CD4-positive, CD25-positive, alpha-beta regulatory T cell (primary cell): ENCODE measurements around the gene ZNF334. TPM values are rescaled to one million over a fixed set of nuclear protein-coding genes. Genes with fewer than 3 reads are reported as not detected.
A peak's percentile ranks its signal among the peaks of the same experiment; 100 is the strongest.

ENCODE experiments used
- ATAC-seq, 2 donors: fragments of 150-1000 bp; cut with Tn5 transposase; one replicate each; pipeline ENCODE4 v1.10.0; 2021; ENCODE audit warnings: low read depth in 2 of 2, moderate number of reproducible peaks in 2 of 2, moderate library complexity in 1 of 2
- DNase-seq, 3 donors: peaks; one replicate each; pipeline versions ENCODE4 v3.0.0 to v3.0.0-alpha.2; 2012 to 2022; ENCODE audit warnings: mixed read lengths in 1 of 3
- H3K27ac ChIP-seq: one replicate; pipeline ENCODE4 v1.7.0; 2013; ENCODE audit warnings: mild to moderate bottlenecking, low read length; ENCODE audit not compliant: insufficient read depth, poor library complexity, severe bottlenecking
- H3K27me3 ChIP-seq: one replicate; pipeline ENCODE4 v1.7.0; 2013; ENCODE audit warnings: low read length; ENCODE audit not compliant: control insufficient read depth, insufficient read depth
- H3K36me3 ChIP-seq: one replicate; pipeline ENCODE4 v1.7.0; 2013; ENCODE audit warnings: mild to moderate bottlenecking, low read length, moderate library complexity; ENCODE audit not compliant: control insufficient read depth, insufficient read depth
- H3K4me1 ChIP-seq: 2 replicates; pipeline ENCODE4 v1.7.0; 2013; ENCODE audit warnings: mild to moderate bottlenecking, low read length; ENCODE audit not compliant: insufficient read depth, control insufficient read depth, poor library complexity, severe bottlenecking
- H3K4me3 ChIP-seq: one replicate; pipeline ENCODE4 v1.7.0; 2013; ENCODE audit warnings: low read depth, mild to moderate bottlenecking, low read length, moderate library complexity
- H3K9me3 ChIP-seq, 2 experiments: 1 replicate in 1 of 2; 2 replicates in 1 of 2; pipeline ENCODE4 v1.7.0; 2013; ENCODE audit warnings: low read length in 2 of 2, mild to moderate bottlenecking in 1 of 2, moderate library complexity in 1 of 2; ENCODE audit not compliant: control insufficient read depth in 2 of 2
- H3K27ac Mint-ChIP-seq, 3 donors: one replicate each; pipeline ENCODE4 v1.8.0; 2020 to 2022; ENCODE audit warnings: mild to moderate bottlenecking in 3 of 3, mixed read lengths in 3 of 3, moderate library complexity in 2 of 3
- H3K27me3 Mint-ChIP-seq: one replicate; pipeline ENCODE4 v1.8.0; 2022; ENCODE audit warnings: mild to moderate bottlenecking, mixed read lengths
- H3K36me3 Mint-ChIP-seq: one replicate; pipeline ENCODE4 v1.8.0; 2020; ENCODE audit warnings: mixed read lengths
- H3K4me1 Mint-ChIP-seq, 4 donors: one replicate each; pipeline ENCODE4 v1.8.0; 2020 to 2022; ENCODE audit warnings: mixed read lengths in 4 of 4, mild to moderate bottlenecking in 1 of 4
- H3K4me3 Mint-ChIP-seq, 4 donors: one replicate each; pipeline ENCODE4 v1.8.0; 2020 to 2022; ENCODE audit warnings: mild to moderate bottlenecking in 4 of 4, mixed read lengths in 4 of 4, moderate library complexity in 3 of 4
- H3K9me3 Mint-ChIP-seq, 7 donors: one replicate each; pipeline ENCODE4 v1.8.0; 2020 to 2022; ENCODE audit warnings: mixed read lengths in 7 of 7, mild to moderate bottlenecking in 3 of 7, moderate library complexity in 2 of 7
- polyA plus RNA-seq, 4 donors: library from polyadenylated mRNA; unstranded; fragments of 300-500 nt; fragmentation: Illumina TruSeq; gene quantifications; one replicate each; pipeline ENCODE4 v1.2.3, GENCODE V29; 2021
- total RNA-seq: library from RNA; stranded (reverse); gene quantifications from one replicate; pipeline ENCODE4 v1.2.3, GENCODE V29; 2022

ZNF334 gene
- total and polyA plus RNA-seq, 5 donors from 2014 or later, result 0.14 to 0.25 (median 0.21) TPM; not detected in 1

- no peak overlapping the region for H3K4me3 ChIP-seq
- H3K4me1 Mint-ChIP-seq, result peaks cover 0 to 4% (median 0%) of the 10 kb centered on the region in 4 donors
- H3K27ac Mint-ChIP-seq, result no peak overlapping the region
- H3K9me3 Mint-ChIP-seq, result peaks cover 0 to 2% (median 0%) of the 10 kb centered on the region in 7 donors
- ATAC-seq (no peak), DNase-seq (no peak)
- no peaks in the 10 kb centered on the region for H3K9me3 ChIP-seq
- no peaks in the 10 kb centered on the region for H3K4me1 ChIP-seq
- H3K4me3 Mint-ChIP-seq, result no peak overlapping the region
- H3K36me3 Mint-ChIP-seq, result no peaks in the 10 kb centered on the region
- peaks cover 13% of the 10 kb centered on the region for H3K27me3 Mint-ChIP-seq
- H3K27ac ChIP-seq, result no peak overlapping the region
- H3K36me3 ChIP-seq, result no peaks in the 10 kb centered on the region
- H3K27me3 ChIP-seq, result no peaks in the 10 kb centered on the region
Observed at GRCh38 chr20:46520540-46520939, 7.2 kb upstream of the ZNF334 start.

- Histone ChIP-seq H3K4me1 (no peaks in the 10 kb centered on the region), H3K36me3 (no peaks in the 10 kb centered on the region), H3K27ac (no peak overlapping the region), H3K27me3 (peaks cover 3% of the 10 kb centered on the region), H3K4me3 (no peak overlapping the region), H3K9me3 (no peaks in the 10 kb centered on the region)
- Mint-ChIP-seq H3K4me3 (no peak overlapping the region), H3K9me3 (peaks cover 0 to 2% (median 0%) of the 10 kb centered on the region in 7 donors), H3K27ac (no peak overlapping the region), H3K27me3 (peaks cover 13% of the 10 kb centered on the region), H3K4me1 (peaks cover 0 to 4% (median 0%) of the 10 kb centered on the region in 4 donors), H3K36me3 (no peaks in the 10 kb centered on the region)
- ATAC-seq (no peak), DNase-seq (no peak)
Observed at GRCh38 chr20:46519471-46520068, 6.2 kb upstream of the ZNF334 start.

- H3K4me1 Mint-ChIP-seq, result peaks cover 2 to 10% (median 4%) of the 10 kb centered on the region in 4 donors
- no peak overlapping the region for H3K4me3 ChIP-seq
- peaks cover 12% of the 10 kb centered on the region for H3K27me3 ChIP-seq
- H3K27ac ChIP-seq, result no peak overlapping the region
- DNase-seq (no peak), ATAC-seq (no peak)
- H3K9me3 ChIP-seq, result no peaks in the 10 kb centered on the region
- peaks cover 9% of the 10 kb centered on the region for H3K4me1 ChIP-seq
- H3K36me3 ChIP-seq, result no peaks in the 10 kb centered on the region
- H3K9me3 Mint-ChIP-seq, result peaks cover 0 to 5% (median 0%) of the 10 kb centered on the region in 7 donors
- H3K36me3 Mint-ChIP-seq, result no peaks in the 10 kb centered on the region
- no peak overlapping the region for H3K4me3 Mint-ChIP-seq
- no peak overlapping the region for H3K27ac Mint-ChIP-seq
- peaks cover 25% of the 10 kb centered on the region for H3K27me3 Mint-ChIP-seq
Observed at GRCh38 chr20:46509523-46509922, 3.8 kb downstream of the ZNF334 start.

GRCh38 chr20:46507760-46508407 lies 5.5 kb downstream of the ZNF334 start:
- no peaks in the 10 kb centered on the region for H3K36me3 ChIP-seq
- no peak overlapping the region for H3K27ac ChIP-seq
- H3K27me3 Mint-ChIP-seq, result peaks cover 24% of the 10 kb centered on the region
- no peak overlapping the region for H3K4me3 ChIP-seq
- peaks cover 0 to 2% (median under 1%) of the 10 kb centered on the region in 4 donors for H3K4me1 Mint-ChIP-seq
- peaks cover 0 to 15% (median 9%) of the 10 kb centered on the region in 7 donors for H3K9me3 Mint-ChIP-seq
- DNase-seq (no peak), ATAC-seq (no peak)
- H3K9me3 ChIP-seq, result peaks cover 9% of the 10 kb centered on the region in 2 experiments
- H3K27ac Mint-ChIP-seq, result peak overlapping the region in 1 of 3 donors; percentile 27
- H3K36me3 Mint-ChIP-seq, result peaks cover 4% of the 10 kb centered on the region
- H3K4me3 Mint-ChIP-seq, result no peak overlapping the region
- peaks cover 2% of the 10 kb centered on the region for H3K4me1 ChIP-seq
- peaks cover 8% of the 10 kb centered on the region for H3K27me3 ChIP-seq

- H3K4me1 ChIP-seq, result no peaks in the 10 kb centered on the region
- H3K27me3 Mint-ChIP-seq, result peaks cover 11% of the 10 kb centered on the region
- peaks cover 33% of the 10 kb centered on the region in 2 experiments for H3K9me3 ChIP-seq
- no peak overlapping the region for H3K4me3 Mint-ChIP-seq
- peaks cover 0 to 36% (median 22%) of the 10 kb centered on the region in 7 donors for H3K9me3 Mint-ChIP-seq
- H3K4me1 Mint-ChIP-seq, result peaks cover 0 to 2% (median 0%) of the 10 kb centered on the region in 4 donors
- H3K4me3 ChIP-seq, result no peak overlapping the region
- peaks cover 8% of the 10 kb centered on the region for H3K27me3 ChIP-seq
- ATAC-seq, result no peak
- peaks cover 4% of the 10 kb centered on the region for H3K36me3 Mint-ChIP-seq
- no peaks in the 10 kb centered on the region for H3K36me3 ChIP-seq
- no peak overlapping the region for H3K27ac Mint-ChIP-seq
- no peak for DNase-seq
- H3K27ac ChIP-seq, result no peak overlapping the region
Observed at GRCh38 chr20:46505506-46505905, 7.9 kb downstream of the ZNF334 start.

- Histone ChIP-seq H3K36me3 (no peaks in the 10 kb centered on the region), H3K4me1 (no peaks in the 10 kb centered on the region), H3K27me3 (peaks cover 2% of the 10 kb centered on the region), H3K4me3 (no peak overlapping the region), H3K9me3 (peaks cover 41% of the 10 kb centered on the region in 2 experiments), H3K27ac (no peak overlapping the region)
- H3K27me3 Mint-ChIP-seq, result peaks cover 14% of the 10 kb centered on the region
- H3K4me3 Mint-ChIP-seq, result no peak overlapping the region
- peaks cover 4% of the 10 kb centered on the region for H3K36me3 Mint-ChIP-seq
- DNase-seq (no peak), ATAC-seq (no peak)
- peaks cover 2 to 46% (median 25%) of the 10 kb centered on the region in 7 donors for H3K9me3 Mint-ChIP-seq
- no peak overlapping the region for H3K27ac Mint-ChIP-seq
- H3K4me1 Mint-ChIP-seq, result no peaks in the 10 kb centered on the region
Observed at GRCh38 chr20:46501961-46502360, 11.4 kb downstream of the ZNF334 start.

- Histone ChIP-seq H3K4me3 (no peak overlapping the region), H3K36me3 (no peaks in the 10 kb centered on the region), H3K27ac (no peak overlapping the region), H3K9me3 (peaks cover 41% of the 10 kb centered on the region in 2 experiments), H3K27me3 (peaks cover 2% of the 10 kb centered on the region), H3K4me1 (no peaks in the 10 kb centered on the region)
- no peak for ATAC-seq
- no peak overlapping the region for H3K27ac Mint-ChIP-seq
- H3K27me3 Mint-ChIP-seq, result peaks cover 14% of the 10 kb centered on the region
- peaks cover 4 to 46% (median 24%) of the 10 kb centered on the region in 7 donors for H3K9me3 Mint-ChIP-seq
- DNase-seq, result no peak
- H3K4me1 Mint-ChIP-seq, result no peaks in the 10 kb centered on the region
- H3K4me3 Mint-ChIP-seq, result no peak overlapping the region
- H3K36me3 Mint-ChIP-seq, result peaks cover 4% of the 10 kb centered on the region
Observed at GRCh38 chr20:46501337-46501942, 11.9 kb downstream of the ZNF334 start.
